H9 (cell line): ENCODE measurements around the gene CYSTM1. TPM values are rescaled to one million over a fixed set of nuclear protein-coding genes. Genes with fewer than 3 reads are reported as not detected.

Experiments used
- DNase-seq: peaks from one replicate; pipeline ENCODE4 v3.0.0-alpha.2; 2017
- H2AFZ ChIP-seq: one replicate; pipeline ENCODE4 v1.6.1; 2013; ENCODE audit warnings: mild to moderate bottlenecking, low read length, control low read depth, moderate library complexity
- H2AK5ac ChIP-seq: 2 replicates; pipeline ENCODE4 v1.6.1; 2013; ENCODE audit warnings: low read length, control low read depth, mixed read lengths; ENCODE audit not compliant: insufficient read length
- H2BK120ac ChIP-seq: one replicate; pipeline ENCODE4 v1.6.1; 2013; ENCODE audit warnings: low read depth, mild to moderate bottlenecking, low read length, control low read depth, inconsistent platforms; ENCODE audit not compliant: poor library complexity, severe bottlenecking
- H2BK12ac ChIP-seq: 2 replicates; pipeline ENCODE4 v1.6.1; 2013; ENCODE audit warnings: low read length, control low read depth, mixed read lengths, low read depth; ENCODE audit not compliant: insufficient read length
- H2BK15ac ChIP-seq: 2 replicates; pipeline ENCODE4 v1.6.1; 2013; ENCODE audit warnings: low read depth, low read length, control low read depth
- H2BK20ac ChIP-seq: one replicate; pipeline ENCODE4 v1.6.1; 2013; ENCODE audit warnings: low read depth, mild to moderate bottlenecking, low read length, control low read depth, inconsistent platforms; ENCODE audit not compliant: poor library complexity, severe bottlenecking
- H2BK5ac ChIP-seq: 2 replicates; pipeline ENCODE4 v1.6.1; 2013; ENCODE audit warnings: low read length, control low read depth, mixed read lengths; ENCODE audit not compliant: insufficient read length
- H3K14ac ChIP-seq: 2 replicates; pipeline ENCODE4 v1.6.1; 2013; ENCODE audit warnings: low read length, control low read depth; ENCODE audit not compliant: insufficient read depth
- H3K18ac ChIP-seq: 2 replicates; pipeline ENCODE4 v1.6.1; 2013; ENCODE audit warnings: low read depth, mild to moderate bottlenecking, mixed read lengths, low read length, control low read depth; ENCODE audit not compliant: insufficient read length
- H3K23ac ChIP-seq: 2 replicates; pipeline ENCODE4 v1.6.1; 2013; ENCODE audit warnings: low read length, control low read depth, mixed read lengths, low read depth; ENCODE audit not compliant: insufficient read length
- H3K23me2 ChIP-seq: 2 replicates; pipeline ENCODE4 v1.6.1; 2013; ENCODE audit warnings: low read depth, mild to moderate bottlenecking, mixed read lengths, low read length, control low read depth; ENCODE audit not compliant: insufficient read length, poor library complexity, severe bottlenecking
- H3K27ac ChIP-seq: 2 replicates; pipeline ENCODE4 v1.5.1; 2013; ENCODE audit warnings: low read length, control low read depth, mixed read lengths, low read depth; ENCODE audit not compliant: insufficient read length
- H3K27me3 ChIP-seq: 2 replicates; pipeline ENCODE4 v1.6.1; 2013; ENCODE audit warnings: low read length, control low read depth, inconsistent platforms; ENCODE audit not compliant: insufficient read depth
- H3K4ac ChIP-seq: 2 replicates; pipeline ENCODE4 v1.6.1; 2013; ENCODE audit warnings: low read depth, mild to moderate bottlenecking, control low read depth, inconsistent platforms, low read length, moderate library complexity
- H3K4me1 ChIP-seq: 2 replicates; pipeline ENCODE4 v1.6.1; 2013; ENCODE audit warnings: low read length, control low read depth, inconsistent platforms; ENCODE audit not compliant: insufficient read depth
- H3K4me2 ChIP-seq: 2 replicates; pipeline ENCODE4 v1.6.1; 2013; ENCODE audit warnings: low read length, control low read depth, mixed read lengths; ENCODE audit not compliant: insufficient read length, insufficient read depth
- H3K56ac ChIP-seq: 2 replicates; pipeline ENCODE4 v1.6.1; 2013; ENCODE audit warnings: low read depth, mild to moderate bottlenecking, mixed read lengths, low read length, control low read depth; ENCODE audit not compliant: insufficient read length
- H3K79me1 ChIP-seq: 2 replicates; pipeline ENCODE4 v1.6.1; 2013; ENCODE audit warnings: low read depth, mild to moderate bottlenecking, moderate library complexity, low read length, control low read depth, inconsistent platforms; ENCODE audit not compliant: insufficient read depth, poor library complexity, severe bottlenecking
- H3K79me2 ChIP-seq: 2 replicates; pipeline ENCODE4 v1.6.1; 2013; ENCODE audit warnings: low read length, control low read depth, inconsistent platforms; ENCODE audit not compliant: insufficient read depth
- H3K9ac ChIP-seq: 2 replicates; pipeline ENCODE4 v1.6.1; 2013; ENCODE audit warnings: low read length, control low read depth, mixed read lengths; ENCODE audit not compliant: insufficient read length; ENCODE audit errors: extremely low read depth
- H3K9me3 ChIP-seq: one replicate; pipeline ENCODE4 v1.6.1; 2013; ENCODE audit warnings: low read depth, low read length, inconsistent platforms; ENCODE audit not compliant: control insufficient read depth
- H3T11ph ChIP-seq: one replicate; pipeline ENCODE4 v1.6.1; 2013; ENCODE audit warnings: mild to moderate bottlenecking, low read length, control low read depth, inconsistent platforms
- H4K20me1 ChIP-seq: one replicate; pipeline ENCODE4 v1.6.1; 2013; ENCODE audit not compliant: control insufficient read depth, insufficient read length, insufficient read depth
- H4K5ac ChIP-seq: 2 replicates; pipeline ENCODE4 v1.6.1; 2013; ENCODE audit warnings: low read depth, mild to moderate bottlenecking, mixed read lengths, low read length, control low read depth; ENCODE audit not compliant: insufficient read length
- H4K8ac ChIP-seq: replicated peaks from 2 replicates; pipeline ENCODE4 v1.6.1; 2013; ENCODE audit warnings: low read length, control low read depth, mixed read lengths, low read depth; ENCODE audit not compliant: insufficient read length
- H4K91ac ChIP-seq: 2 replicates; pipeline ENCODE4 v1.6.1; 2013; ENCODE audit warnings: low read depth, mild to moderate bottlenecking, moderate library complexity, mixed read lengths, low read length, control low read depth; ENCODE audit not compliant: insufficient read length
- H3K27ac Mint-ChIP-seq, 3 experiments: 2 replicates in 2 of 3; 3 replicates in 1 of 3; pipeline ENCODE4 v1.8.0; 2020 to 2021; ENCODE audit warnings: mixed read lengths in 3 of 3, mild to moderate bottlenecking in 1 of 3, moderate library complexity in 1 of 3
- H3K27me3 Mint-ChIP-seq: 2 replicates; pipeline ENCODE4 v1.8.0; 2021; ENCODE audit warnings: low read depth, mild to moderate bottlenecking, moderate library complexity, mixed read lengths
- H3K36me3 Mint-ChIP-seq, 3 experiments: 2 replicates in 2 of 3; 3 replicates in 1 of 3; pipeline ENCODE4 v1.8.0; 2020 to 2021; ENCODE audit warnings: low read depth in 3 of 3, mixed read lengths in 3 of 3; ENCODE audit not compliant: insufficient read depth in 1 of 3
- H3K4me1 Mint-ChIP-seq, 2 experiments: 2 replicates each; pipeline ENCODE4 v1.8.0; 2020; ENCODE audit warnings: mixed read lengths in 2 of 2
- H3K4me3 Mint-ChIP-seq, 2 experiments: 2 replicates in 1 of 2; 3 replicates in 1 of 2; pipeline ENCODE4 v1.8.0; 2020 to 2021; ENCODE audit warnings: mild to moderate bottlenecking in 2 of 2, mixed read lengths in 2 of 2, moderate library complexity in 1 of 2
- H3K9me3 Mint-ChIP-seq, 2 experiments: 2 replicates in 1 of 2; 3 replicates in 1 of 2; pipeline ENCODE4 v1.8.0; 2020; ENCODE audit warnings: mild to moderate bottlenecking in 2 of 2, mixed read lengths in 2 of 2, moderate library complexity in 1 of 2
- CTCF ChIP-seq: fragments of 200-600 bp; sonication (generic); conservative IDR thresholded peaks from 3 replicates; pipeline ENCODE4 v1.8.0; 2021; ENCODE audit warnings: antibody characterized with exemption, mild to moderate bottlenecking
- WGBS: extraction: QIAGEN DNeasy Blood & Tissue Kit; methylation state at CpG from one replicate; pipeline ENCODE4 v1.1.7; 2013; ENCODE audit warnings: missing lambda C conversion rate, low lambda C conversion rate, mixed read lengths; ENCODE audit not compliant: insufficient read length; ENCODE audit errors: extremely low coverage; 5-methylcytosine and 5-hydroxymethylcytosine counted together
- total RNA-seq: library from RNA; stranded (reverse); gene quantifications from 2 replicates; pipeline ENCODE4 v1.2.1, GENCODE V29; 2021

CYSTM1 gene
- total RNA-seq, 1 experiment from 2014 or later, result 20.6 TPM

- Histone ChIP-seq H3K4me1 (no peaks in the 10 kb centered on the region), H3K79me2 (no peaks in the 10 kb centered on the region), H3K18ac (no peak overlapping the region), H3K23me2 (no peaks in the 10 kb centered on the region), H2BK15ac (no peak overlapping the region), H2BK12ac (no peak overlapping the region), H3K27me3 (no peaks in the 10 kb centered on the region), H3K9me3 (no peaks in the 10 kb centered on the region), H3T11ph (no peak overlapping the region), H2BK120ac (no peak overlapping the region), H3K23ac (no peak overlapping the region), H3K27ac (no peak overlapping the region), H3K9ac (no peak overlapping the region), H3K56ac (no peak overlapping the region), H4K5ac (no peak overlapping the region), H4K8ac (no peak overlapping the region), H3K79me1 (no peaks in the 10 kb centered on the region), H4K20me1 (no peaks in the 10 kb centered on the region), H2BK20ac (no peak overlapping the region), H3K4ac (no peak overlapping the region), H3K14ac (no peak overlapping the region; the same call in 1 of the 2 replicates), H2AFZ (no peak overlapping the region), H4K91ac (no peak overlapping the region), H2AK5ac (no peak overlapping the region), H3K4me2 (no peak overlapping the region), H2BK5ac (no peak overlapping the region)
- DNase-seq, result no peak
- no peak overlapping the region for H3K4me3 Mint-ChIP-seq
- peak overlapping the region; percentile 19 to 70 (median 51); a peak in 3 of 7 replicates for H3K27ac Mint-ChIP-seq
- no peaks in the 10 kb centered on the region for H3K9me3 Mint-ChIP-seq
- peaks cover 8 to 12% (median 10%) of the 10 kb centered on the region in 3 experiments for H3K36me3 Mint-ChIP-seq
- no peak for TF ChIP-seq CTCF
- no peaks in the 10 kb centered on the region for H3K27me3 Mint-ChIP-seq
- peaks cover 10% of the 10 kb centered on the region in 2 experiments for H3K4me1 Mint-ChIP-seq
- WGBS, result no CpG with 5 or more reads among the region's 10 CpGs
Observed at GRCh38 chr5:140252470-140253126, 77.6 kb downstream of the CYSTM1 start.
